GM12878 (cell line): Measurements from ENCODE around the gene COL27A1. TPM values are rescaled to one million over a fixed set of nuclear protein-coding genes. Genes with fewer than 3 reads are reported as not detected.

Source experiments
- ATAC-seq: fragments of 200-7000 bp; cut with Tn5 transposase; 3 replicates; pipeline ENCODE4 v1.9.1; 2020; ENCODE audit warnings: mild to moderate bottlenecking, moderate library complexity
- BruUV-seq: library from RNA; stranded (reverse); fragments of 400-500 nt; replicated peaks from 2 replicates; lab custom pipeline; 2021; lab: Mats Ljungman, UMichigan
- CTCF ChIA-PET: fragments of 300-600 bp; sonication (Branson Sonifier 250); formaldehyde crosslinking; extraction: SDS; loops from one replicate; lab custom pipeline; 2021; ENCODE audit warnings: inconsistent platforms; lab: Yijun Ruan, JAX
- POLR2A ChIA-PET: fragments of 350-600 bp; formaldehyde crosslinking; extraction: SDS; loops from one replicate; lab custom pipeline; 2021; ENCODE audit warnings: inconsistent platforms; lab: Charles Lee
- RAD21 ChIA-PET: fragments of 300-600 bp; sonication (Branson Sonifier 250); formaldehyde crosslinking; loops from one replicate; lab custom pipeline; 2023; ENCODE audit warnings: antibody characterized with exemption; ENCODE audit not compliant: unreplicated experiment; lab: Charles Lee
- SMC1A ChIA-PET: fragments of 300-600 bp; sonication (Branson Sonifier 250); formaldehyde crosslinking; loops from one replicate; lab custom pipeline; 2023; ENCODE audit not compliant: unreplicated experiment, uncharacterized antibody; lab: Charles Lee
- DNase-seq: peaks from one replicate; pipeline ENCODE4 v3.0.0-alpha.2; 2011; ENCODE audit warnings: low read depth, low spot score
- FAIRE-seq: peaks from 3 replicates; lab custom pipeline; 2011; peaks lifted over from hg19 to GRCh38; lab: Jason Lieb, UNC
- H2AFZ ChIP-seq: 2 replicates; pipeline ENCODE4 v1.6.0; 2011; ENCODE audit warnings: low read depth, low read length, control low read depth; ENCODE audit not compliant: control insufficient read depth
- H3K27ac ChIP-seq: 2 replicates; pipeline ENCODE4 v1.5.1; 2011; ENCODE audit warnings: control low read depth; ENCODE audit not compliant: control insufficient read depth, insufficient read depth
- H3K27me3 ChIP-seq, 2 experiments: replicated peaks in 1 of 2; 2 replicates each; pipeline versions ENCODE4 v1.6.0 to v1.6.1; 2011; ENCODE audit warnings: low read length in 1 of 2; ENCODE audit not compliant: control insufficient read depth in 2 of 2, insufficient read depth in 2 of 2
- H3K36me3 ChIP-seq, 2 experiments: 2 replicates each; pipeline ENCODE4 v1.5.1; 2011; ENCODE audit warnings: low read length in 1 of 2; ENCODE audit not compliant: control insufficient read depth in 2 of 2, insufficient read depth in 2 of 2
- H3K4me1 ChIP-seq: 2 replicates; pipeline ENCODE4 v1.6.1; 2011; ENCODE audit warnings: mild to moderate bottlenecking, low read length, moderate library complexity, mixed read lengths; ENCODE audit not compliant: control insufficient read depth, insufficient read depth
- H3K4me2 ChIP-seq: 2 replicates; pipeline ENCODE4 v1.6.0; 2011; ENCODE audit warnings: control low read depth; ENCODE audit not compliant: control insufficient read depth, insufficient read depth
- H3K4me3 ChIP-seq: fragments of 200-600 bp; sonication (generic); 2 replicates; pipeline ENCODE4 v1.5.1; 2016
- H3K79me2 ChIP-seq: 2 replicates; pipeline ENCODE4 v1.6.0; 2011; ENCODE audit warnings: low read length; ENCODE audit not compliant: control insufficient read depth, insufficient read depth
- H3K9ac ChIP-seq: 2 replicates; pipeline ENCODE4 v1.8.0; 2011; ENCODE audit warnings: low read length, control low read depth, mixed read lengths; ENCODE audit not compliant: control insufficient read depth, insufficient read depth
- H3K9me3 ChIP-seq: replicated peaks from 3 replicates; pipeline ENCODE4 v1.5.1; 2011; ENCODE audit warnings: mild to moderate bottlenecking, low read length; ENCODE audit not compliant: control insufficient read depth, insufficient read depth
- H4K20me1 ChIP-seq: 2 replicates; pipeline ENCODE4 v1.6.0; 2011; ENCODE audit not compliant: control insufficient read depth, insufficient read depth
- ATF7 ChIP-seq: fragments of 450-650 bp; IDR thresholded peaks from 2 replicates; pipeline ENCODE4 v1.6.1; 2016; ENCODE audit warnings: low read depth, mild to moderate bottlenecking
- BHLHE40 ChIP-seq, 2 experiments: fragments of 450-650 bp in 1 of 2; IDR thresholded peaks; 2 replicates each; pipeline ENCODE4 v1.6.1; 2011 to 2017; ENCODE audit warnings: low read depth in 2 of 2, borderline replicate concordance in 1 of 2, improper control_type of control experiment in 1 of 2, low read length in 1 of 2, mild to moderate bottlenecking in 1 of 2
- CBX5 ChIP-seq: sonication (generic); IDR thresholded peaks from 2 replicates; pipeline ENCODE4 v1.6.1; 2016; ENCODE audit warnings: low read depth, moderate library complexity, mild to moderate bottlenecking, inconsistent platforms
- CEBPB ChIP-seq, 2 experiments: fragments of 150-350 bp in 1 of 2; IDR thresholded peaks; 2 replicates each; pipeline ENCODE4 v1.6.1; 2012 to 2014; ENCODE audit warnings: low read depth in 2 of 2, low read length in 2 of 2, borderline replicate concordance in 1 of 2, inconsistent platforms in 1 of 2
- GATAD2B ChIP-seq: fragments of 450-650 bp; conservative IDR thresholded peaks from 2 replicates; pipeline ENCODE4 v1.6.1; 2017; ENCODE audit warnings: low read depth, mild to moderate bottlenecking, moderate library complexity
- HCFC1 ChIP-seq: fragments of 150-350 bp; IDR thresholded peaks from 2 replicates; pipeline ENCODE4 v1.6.1; 2014; ENCODE audit warnings: low read length
- HDGF ChIP-seq: fragments of 450-650 bp; IDR thresholded peaks from 2 replicates; pipeline ENCODE4 v1.6.1; 2016; ENCODE audit warnings: antibody characterized with exemption
- IRF4 ChIP-seq: IDR thresholded peaks from 2 replicates; pipeline ENCODE4 v1.6.1; 2011; ENCODE audit warnings: low read depth, low read length
- KDM1A ChIP-seq: fragments of 200-600 bp; sonication (generic); IDR thresholded peaks from 2 replicates; pipeline ENCODE4 v1.6.1; 2016; ENCODE audit warnings: borderline replicate concordance
- RELA ChIP-seq: fragments of 450-650 bp; IDR thresholded peaks from 2 replicates; pipeline ENCODE4 v1.8.0; 2014; ENCODE audit warnings: borderline replicate concordance; ENCODE audit not compliant: partially characterized antibody
- ZBED1 ChIP-seq: IDR thresholded peaks from 2 replicates; pipeline ENCODE4 v1.6.1; 2016; ENCODE audit warnings: borderline replicate concordance
- ZNF207 ChIP-seq: fragments of 450-650 bp; IDR thresholded peaks from 2 replicates; pipeline ENCODE4 v1.6.1; 2014; ENCODE audit warnings: antibody characterized with exemption, mild to moderate bottlenecking, borderline replicate concordance
- ZZZ3 ChIP-seq: IDR thresholded peaks from 2 replicates; pipeline ENCODE4 v1.6.1; 2011; ENCODE audit warnings: low read depth; ENCODE audit not compliant: control insufficient read depth, insufficient read length
- WGBS: methylation state at CpG from one replicate; pipeline ENCODE4 v1.1.6; 2016; ENCODE audit warnings: low lambda C conversion rate; ENCODE audit not compliant: insufficient replicate concordance, insufficient coverage; ENCODE audit errors: missing lambda C conversion rate; 5-methylcytosine and 5-hydroxymethylcytosine counted together
- in situ Hi-C: fragments of 300-500 bp; cut with MboI; formaldehyde crosslinking; loops from 9 replicates; pipeline ENCODE4 v1.14.3; 2018; ENCODE audit warnings: mixed read lengths
- intact Hi-C: fragments of 100-400 bp; cut with micrococcal nuclease; formaldehyde crosslinking; loops from one replicate; pipeline ENCODE4 v1.14.2; 2022; ENCODE audit not compliant: unreplicated experiment
- polyA plus RNA-seq, 11 experiments: library from polyadenylated mRNA; depleted of rRNA in 4 of 11; unstranded in 6 of 11; stranded (reverse) in 5 of 11; fragments of >200 nt; fragmentation: Nextera tagmentation in 4 of 11; fragmentation: Illumina TruSeq in 1 of 11; extraction: Ambion mirVana in 4 of 11; extraction: Trizol in 1 of 11; gene quantifications; 1 replicate in 1 of 11; 2 replicates in 10 of 11; pipeline versions ENCODE4 v1.2.1 to v1.2.3, GENCODE V29; 2011 to 2016; ENCODE audit warnings: inconsistent platforms in 2 of 11, missing spikeins in 2 of 11, low read depth in 1 of 11
- total RNA-seq, 4 experiments: library from RNA; depleted of rRNA in 3 of 4; stranded (reverse); fragments of >200 nt in 3 of 4; fragmentation: Illumina TruSeq in 1 of 4; extraction: Trizol in 1 of 4; gene quantifications; 2 replicates each; pipeline versions ENCODE4 v1.2.1 to v1.2.3, GENCODE V29; 2013 to 2021
- TF ChIP-seq, protein P1 (sequence below): fragments of 450-650 bp; IDR thresholded peaks from 2 replicates; pipeline ENCODE4 v1.6.1; 2017; ENCODE audit warnings: mild to moderate bottlenecking
- TF ChIP-seq, protein P2 (sequence below): fragments of 450-650 bp; IDR thresholded peaks from 2 replicates; pipeline ENCODE4 v1.6.1; 2017; ENCODE audit warnings: borderline replicate concordance

The COL27A1 gene
- total and polyA plus RNA-seq, 10 of the 15 experiments (the other 5 are each of a cell fraction or from before 2014, with no cell fraction given): 0.10 TPM; not detected in 9

DNA sequence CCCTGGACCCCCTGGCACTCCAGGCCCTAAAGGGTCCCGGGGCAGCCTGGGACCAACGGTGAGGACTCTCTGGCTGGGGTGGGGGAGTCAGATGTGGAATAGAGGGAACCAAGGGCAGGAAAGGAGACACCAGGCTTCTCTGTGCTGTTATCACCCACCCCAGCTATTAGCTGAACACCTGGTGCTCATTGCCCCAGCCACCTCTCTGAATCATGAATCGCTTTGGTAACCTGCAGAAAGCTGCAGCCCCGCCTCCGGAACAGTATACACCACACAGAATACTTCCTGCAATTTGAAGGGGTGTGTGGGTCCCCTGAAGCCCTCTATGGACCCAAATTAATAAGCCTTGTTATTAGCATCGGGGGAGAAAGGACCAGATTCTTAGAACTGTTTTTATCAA, 127.2 kb downstream of the COL27A1 start:
- intact Hi-C loops: no loop called here
- no peak for DNase-seq
- Histone ChIP-seq H3K79me2 (no peaks in the 10 kb centered on the region), H3K9me3 (no peaks in the 10 kb centered on the region), H3K4me1 (no peaks in the 10 kb centered on the region), H3K4me3 (no peak overlapping the region), H4K20me1 (no peaks in the 10 kb centered on the region), H2AFZ (no peak overlapping the region), H3K4me2 (no peak overlapping the region), H3K27me3 (peaks cover 0 to 3% of the 10 kb centered on the region in 2 experiments; a peak in 1 of 4 replicates), H3K27ac (no peak overlapping the region)
- SMC1A ChIA-PET: no interaction called here
- POLR2A ChIA-PET: no interaction called here
- FAIRE-seq: no peak
- BruUV-seq: no TSS peak
- CTCF ChIA-PET: interaction anchor here (0.6 kb wide), 1 partner anchor 8 kb away, joined by 3 read pairs; no protein-coding TSS in a partner anchor
- TF ChIP-seq ZNF207 (no peak), ZBED1 (no peak), ZZZ3 (no peak), CEBPB (IDR thresholded peaks at IDR 0.05; ENCODE audit: borderline replicate concordance in 1 of 2, low read depth in 2 of 2, low read length in 2 of 2) (no peak)
- TF ChIP-seq, all 136 proteins: peak for 0
- peak; percentile 29; the same call in 2 of the 3 replicates for ATAC-seq
- in situ Hi-C loops: loop anchor here (10.0 to 25.0 kb wide), 2 partner anchors 128 to 195 kb away; partner anchors contain the start of genes AMBP, COL27A1 and KIF12
- Histone ChIP-seq H3K36me3 (no peaks in the 10 kb centered on the region), H3K9ac (no peak overlapping the region)
- RAD21 ChIA-PET: no interaction called here
- WGBS: 25% methylated on average over 6 of the region's 6 CpGs

DNA sequence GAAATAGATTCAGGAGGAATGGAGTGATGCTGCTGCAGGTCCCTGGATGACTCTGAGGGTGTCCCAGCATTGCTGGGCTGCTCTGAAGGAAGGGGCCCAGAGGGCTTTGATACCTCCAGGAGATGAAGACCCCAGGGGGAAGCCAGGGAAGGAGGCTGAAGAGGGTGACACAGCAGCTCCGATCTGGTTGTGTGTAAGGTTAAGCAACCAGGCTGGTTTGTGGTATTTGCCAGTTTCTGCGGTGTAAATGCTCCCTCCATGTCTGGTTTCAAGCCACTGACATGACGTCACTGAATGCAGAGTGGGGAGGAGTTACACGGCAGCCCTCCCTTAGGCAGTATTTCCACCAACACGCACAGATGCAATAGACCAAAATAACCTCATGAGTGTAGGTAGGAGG, 127.6 kb downstream of the COL27A1 start:
- no peak for FAIRE-seq
- intact Hi-C loops (no loop called here), in situ Hi-C loops (loop anchor here (10.0 to 25.0 kb wide), 2 partner anchors 128 to 196 kb away; partner anchors contain the start of genes AMBP, COL27A1 and KIF12)
- Histone ChIP-seq H4K20me1 (no peaks in the 10 kb centered on the region), H3K4me3 (no peak overlapping the region), H2AFZ (no peak overlapping the region), H3K9me3 (no peaks in the 10 kb centered on the region), H3K36me3 (no peaks in the 10 kb centered on the region), H3K27me3 (peaks cover 0 to 3% of the 10 kb centered on the region in 2 experiments; a peak in 1 of 4 replicates), H3K79me2 (no peaks in the 10 kb centered on the region), H3K27ac (no peak overlapping the region), H3K9ac (no peak overlapping the region), H3K4me1 (no peaks in the 10 kb centered on the region), H3K4me2 (no peak overlapping the region)
- ChIA-PET SMC1A (no interaction called here), RAD21 (no interaction called here), POLR2A (no interaction called here), CTCF (interaction anchor here (0.6 kb wide), 1 partner anchor 8 kb away, joined by 3 read pairs; no protein-coding TSS in a partner anchor)
- ATAC-seq: peak; percentile 74
- 6% methylated on average over 5 of the region's 5 CpGs for WGBS
- DNase-seq: no peak
- no TSS peak for BruUV-seq
- TF ChIP-seq BHLHE40 (IDR thresholded peaks at IDR 0.05; ENCODE audit: borderline replicate concordance in 1 of 2, low read depth in 2 of 2, low read length in 1 of 2): no peak
- no peak for TF ChIP-seq RELA
- no peak for TF ChIP-seq HCFC1
- no peak for TF ChIP-seq KDM1A
- TF ChIP-seq CBX5: no peak
- TF ChIP-seq HDGF: no peak
- no peak for TF ChIP-seq ATF7
- TF ChIP-seq, protein P1, sequence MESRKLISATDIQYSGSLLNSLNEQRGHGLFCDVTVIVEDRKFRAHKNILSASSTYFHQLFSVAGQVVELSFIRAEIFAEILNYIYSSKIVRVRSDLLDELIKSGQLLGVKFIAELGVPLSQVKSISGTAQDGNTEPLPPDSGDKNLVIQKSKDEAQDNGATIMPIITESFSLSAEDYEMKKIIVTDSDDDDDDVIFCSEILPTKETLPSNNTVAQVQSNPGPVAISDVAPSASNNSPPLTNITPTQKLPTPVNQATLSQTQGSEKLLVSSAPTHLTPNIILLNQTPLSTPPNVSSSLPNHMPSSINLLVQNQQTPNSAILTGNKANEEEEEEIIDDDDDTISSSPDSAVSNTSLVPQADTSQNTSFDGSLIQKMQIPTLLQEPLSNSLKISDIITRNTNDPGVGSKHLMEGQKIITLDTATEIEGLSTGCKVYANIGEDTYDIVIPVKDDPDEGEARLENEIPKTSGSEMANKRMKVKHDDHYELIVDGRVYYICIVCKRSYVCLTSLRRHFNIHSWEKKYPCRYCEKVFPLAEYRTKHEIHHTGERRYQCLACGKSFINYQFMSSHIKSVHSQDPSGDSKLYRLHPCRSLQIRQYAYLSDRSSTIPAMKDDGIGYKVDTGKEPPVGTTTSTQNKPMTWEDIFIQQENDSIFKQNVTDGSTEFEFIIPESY: no peak
- TF ChIP-seq IRF4: no peak
- no peak for TF ChIP-seq GATAD2B
- TF ChIP-seq, protein P2, sequence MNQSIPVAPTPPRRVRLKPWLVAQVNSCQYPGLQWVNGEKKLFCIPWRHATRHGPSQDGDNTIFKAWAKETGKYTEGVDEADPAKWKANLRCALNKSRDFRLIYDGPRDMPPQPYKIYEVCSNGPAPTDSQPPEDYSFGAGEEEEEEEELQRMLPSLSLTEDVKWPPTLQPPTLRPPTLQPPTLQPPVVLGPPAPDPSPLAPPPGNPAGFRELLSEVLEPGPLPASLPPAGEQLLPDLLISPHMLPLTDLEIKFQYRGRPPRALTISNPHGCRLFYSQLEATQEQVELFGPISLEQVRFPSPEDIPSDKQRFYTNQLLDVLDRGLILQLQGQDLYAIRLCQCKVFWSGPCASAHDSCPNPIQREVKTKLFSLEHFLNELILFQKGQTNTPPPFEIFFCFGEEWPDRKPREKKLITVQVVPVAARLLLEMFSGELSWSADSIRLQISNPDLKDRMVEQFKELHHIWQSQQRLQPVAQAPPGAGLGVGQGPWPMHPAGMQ: no peak
